ES-I3 (cell line): ENCODE measurements around the gene MCCD1.
"Not testable (repeated sequence)": the region's sequence is repeated elsewhere in the genome, so short reads cannot be mapped to it uniquely, and the experiment has no call there.

Experiments
- H3K36me3 ChIP-seq: 2 replicates; pipeline ENCODE4 v1.6.1; 2013; ENCODE audit warnings: mild to moderate bottlenecking, low read length, control low read depth, moderate library complexity; ENCODE audit not compliant: insufficient read depth
- H3K4me1 ChIP-seq: 2 replicates; pipeline ENCODE4 v1.6.1; 2013; ENCODE audit warnings: mild to moderate bottlenecking, control low read depth, low read length; ENCODE audit not compliant: insufficient read depth
- H3K9ac ChIP-seq: 2 replicates; pipeline ENCODE4 v1.6.1; 2013; ENCODE audit warnings: low read depth, mild to moderate bottlenecking, low read length, moderate library complexity
- H3K9me3 ChIP-seq: 2 replicates; pipeline ENCODE4 v1.6.1; 2013; ENCODE audit warnings: mild to moderate bottlenecking, low read length, moderate library complexity; ENCODE audit not compliant: control insufficient read depth, insufficient read depth

Gene MCCD1

DNA sequence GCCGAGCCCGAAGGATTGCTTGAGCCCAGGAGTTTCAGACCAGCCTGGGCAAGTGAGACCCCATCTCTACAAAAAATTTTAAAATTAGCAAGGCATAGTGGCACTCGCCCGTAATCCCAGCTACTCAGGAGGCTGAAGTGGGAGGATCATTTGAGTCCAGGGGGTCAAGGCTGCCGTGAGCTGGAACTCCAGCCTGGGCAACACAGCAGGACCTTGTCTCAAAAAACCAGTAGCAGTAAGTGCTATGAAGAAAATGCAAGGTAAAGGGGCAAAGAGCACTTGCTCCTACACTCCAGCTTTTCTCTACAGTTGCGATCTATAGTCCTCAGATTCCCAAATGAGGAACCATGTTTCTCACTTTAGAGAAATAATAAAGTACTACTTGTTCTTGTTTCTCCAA lies 14.9 kb downstream of the MCCD1 start:
- no peaks in the 10 kb centered on the region for H3K9me3 ChIP-seq
- H3K9ac ChIP-seq = no peak overlapping the region
- H3K36me3 ChIP-seq = peaks cover 22% of the 10 kb centered on the region
- H3K4me1 ChIP-seq = peaks cover 10% of the 10 kb centered on the region

DNA sequence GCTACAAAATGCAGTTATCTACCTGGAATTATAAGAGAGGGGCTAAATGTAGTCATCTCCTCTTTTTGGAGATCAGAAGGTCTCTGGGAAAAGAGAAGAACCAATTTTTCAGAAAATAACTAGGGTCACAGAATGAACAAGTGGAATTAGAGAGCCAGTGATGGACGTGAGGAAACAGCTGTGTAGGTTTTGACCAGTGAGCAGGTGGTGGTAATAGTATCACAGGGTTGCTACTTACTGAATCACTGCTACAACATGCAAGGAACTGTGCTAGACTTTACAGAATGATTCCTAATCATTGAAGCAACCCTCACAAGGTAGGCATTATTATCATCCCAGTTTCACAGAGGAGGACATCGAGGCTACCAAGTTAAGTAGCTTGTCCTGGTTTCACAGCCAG lies 15.9 kb downstream of the MCCD1 start:
- no peak overlapping the region for H3K9ac ChIP-seq
- H3K36me3 ChIP-seq = peaks cover 11% of the 10 kb centered on the region
- peaks cover 6% of the 10 kb centered on the region for H3K4me1 ChIP-seq
- H3K9me3 ChIP-seq = no peaks in the 10 kb centered on the region

DNA sequence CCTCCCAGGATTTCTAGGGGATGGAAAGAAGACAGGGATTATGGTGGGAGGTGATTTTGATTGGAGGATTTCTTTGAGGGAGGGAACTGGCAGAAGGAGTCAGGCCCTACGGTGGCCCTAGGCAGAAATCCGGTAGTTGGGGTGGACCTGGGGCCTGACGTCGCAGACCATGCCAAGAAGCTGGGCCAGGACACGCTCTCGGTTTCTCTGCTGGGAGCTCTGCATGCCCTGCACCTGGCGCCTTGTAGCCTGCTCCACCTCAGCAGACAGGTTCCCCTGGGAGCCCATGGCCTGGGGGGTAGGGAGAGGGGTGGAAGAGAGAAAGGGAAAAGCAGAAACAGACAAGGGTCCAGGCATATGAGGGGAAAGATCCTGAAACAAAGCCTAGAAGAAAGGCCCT lies 16.5 kb downstream of the MCCD1 start:
- Histone ChIP-seq H3K9me3 (no peaks in the 10 kb centered on the region), H3K36me3 (peaks cover 5% of the 10 kb centered on the region; the same call in 1 of the 2 replicates), H3K9ac (no peak overlapping the region), H3K4me1 (peaks cover 6% of the 10 kb centered on the region)

DNA sequence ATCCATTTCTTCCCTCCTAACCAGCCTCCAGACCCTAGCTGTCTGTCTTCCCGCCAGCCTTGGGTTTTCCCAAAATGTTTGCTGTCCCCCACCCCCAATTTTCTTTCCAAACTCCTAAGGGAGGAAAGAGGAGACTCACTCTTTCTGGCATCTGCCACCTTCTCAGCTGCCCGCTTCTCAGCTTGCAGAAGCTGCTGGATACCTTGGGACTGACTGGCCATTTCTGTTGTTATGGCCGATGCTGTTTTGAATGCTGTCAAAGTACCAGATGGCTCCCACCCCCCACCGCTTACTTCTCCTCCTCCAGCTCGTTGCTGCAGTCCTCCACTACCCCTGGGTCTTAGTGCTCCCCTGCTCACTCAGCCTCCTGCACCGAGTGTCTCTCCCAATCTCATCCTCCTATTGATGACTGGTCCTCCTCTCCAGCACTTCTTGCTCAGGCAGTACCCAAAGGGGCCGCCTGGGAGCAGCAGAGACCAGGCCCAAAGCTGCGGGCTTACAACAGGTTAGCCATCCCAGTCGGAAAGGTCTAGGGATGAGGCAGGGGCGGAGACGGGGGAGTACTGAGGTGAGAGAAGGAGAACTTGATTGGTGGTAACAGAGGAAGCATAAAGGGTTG lies 17.7 kb downstream of the MCCD1 start, which contains the start of gene ATP6V1G2:
Gene ATP6V1G2, minus strand, starts transcription at position 270 of the 619 bp plus-strand sequence. Its CDS starts 49 bp downstream, at position 221.
- Histone ChIP-seq H3K9ac (peak within 1 kb of the TSS; percentile 46; the same call in 1 of the 2 replicates), H3K4me1 (peaks cover 6% of the 10 kb centered on the region), H3K36me3 (no peaks in the 10 kb centered on the region), H3K9me3 (no peaks in the 10 kb centered on the region)

DNA sequence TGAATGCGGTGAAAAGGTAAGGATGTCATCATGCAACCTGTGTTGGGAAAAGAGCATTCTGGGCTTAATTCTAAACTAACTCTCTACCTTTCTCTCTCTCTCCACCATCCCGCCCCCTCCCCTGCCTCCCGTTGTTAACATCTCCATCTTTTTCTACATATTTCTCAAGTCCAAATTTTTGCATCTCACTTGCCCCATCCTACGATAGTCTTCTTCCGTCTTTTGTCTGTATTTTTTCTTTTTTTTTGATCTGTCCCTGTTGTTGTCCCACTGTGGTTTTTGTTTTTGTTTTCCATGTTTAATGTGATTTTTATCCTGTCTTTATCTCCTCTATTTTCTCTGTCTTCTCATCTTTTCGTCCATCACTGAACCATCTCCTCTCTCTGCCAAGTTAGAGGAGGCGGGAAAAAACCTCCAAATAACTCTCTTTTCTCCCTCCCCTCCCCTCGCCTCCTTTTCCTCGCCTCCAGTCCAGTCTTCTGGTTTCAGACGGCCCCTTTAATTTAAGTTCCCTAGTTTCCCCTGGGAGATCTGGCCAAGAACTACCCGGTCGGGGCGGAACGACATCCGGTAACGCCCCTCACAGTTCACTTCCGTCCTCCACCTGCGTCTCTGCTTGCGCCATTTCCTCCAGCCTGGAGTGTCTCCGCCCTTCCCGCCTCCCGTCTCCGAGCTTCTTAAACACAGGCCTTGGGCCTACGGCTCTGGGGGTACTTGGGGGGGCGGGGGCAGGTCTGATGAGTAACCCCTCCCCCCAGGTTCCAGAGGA lies 18.4 kb downstream of the MCCD1 start, which contains the start of gene NFKBIL1:
Gene NFKBIL1, plus strand, starts transcription at position 651 of the 769 bp plus-strand sequence. Its CDS starts 87 bp downstream, at position 738.
- Histone ChIP-seq H3K36me3 (no peaks in the 10 kb centered on the region), H3K9ac (peak within 1 kb of the TSS; percentile 46), H3K9me3 (no peaks in the 10 kb centered on the region), H3K4me1 (peaks cover 6% of the 10 kb centered on the region)

DNA sequence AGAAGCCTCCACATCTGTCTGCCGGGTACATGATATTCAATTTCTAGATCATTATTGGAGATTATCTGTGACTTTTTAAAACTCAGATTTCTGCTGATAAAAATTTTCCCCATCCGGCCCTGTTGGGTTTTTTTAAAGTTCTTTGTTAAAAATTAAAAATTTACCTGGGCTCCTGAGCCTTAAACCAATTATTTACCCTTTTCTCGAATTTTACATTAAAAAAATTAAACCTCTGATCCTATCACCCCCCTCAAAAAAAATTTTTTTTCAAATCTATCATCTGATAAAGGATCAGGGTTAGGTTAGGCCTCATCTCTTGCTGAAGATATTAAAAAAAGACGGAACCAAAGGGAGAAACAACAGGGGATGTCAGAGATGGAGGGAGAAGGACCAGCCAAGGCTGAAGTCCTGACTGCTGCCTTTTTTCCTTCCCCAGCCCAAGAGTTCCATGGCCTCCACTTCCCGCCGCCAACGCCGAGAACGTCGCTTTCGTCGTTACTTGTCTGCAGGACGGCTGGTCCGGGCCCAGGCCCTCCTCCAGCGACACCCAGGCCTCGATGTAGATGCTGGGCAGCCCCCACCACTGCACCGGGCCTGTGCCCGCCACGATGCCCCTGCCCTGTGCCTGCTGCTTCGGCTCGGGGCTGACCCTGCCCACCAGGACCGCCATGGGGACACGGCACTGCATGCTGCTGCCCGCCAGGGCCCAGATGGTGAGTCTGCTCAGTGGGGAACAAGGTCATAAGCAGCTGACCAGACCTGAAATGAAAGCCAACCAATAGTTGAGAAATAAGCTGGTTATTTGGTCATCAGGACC lies 19.2 kb downstream of the MCCD1 start:
- Histone ChIP-seq H3K4me1 (peaks cover 6% of the 10 kb centered on the region), H3K9ac (peak overlapping the region; percentile 46), H3K36me3 (no peaks in the 10 kb centered on the region)

DNA sequence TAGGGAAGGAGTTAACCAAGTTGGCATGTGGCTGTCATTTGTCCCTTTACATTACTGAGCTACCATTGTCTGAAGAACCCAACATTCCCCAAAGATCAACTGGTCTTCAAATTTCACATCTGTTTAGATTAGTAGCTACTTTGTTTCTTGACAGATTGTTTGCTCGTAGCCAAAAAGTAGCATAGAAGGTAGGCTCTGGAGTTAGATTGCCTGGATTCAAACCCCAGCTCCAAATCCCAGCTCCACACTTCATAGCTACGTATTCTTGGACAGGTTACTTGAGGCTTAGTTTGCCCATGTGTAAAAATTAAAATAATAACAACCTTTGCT lies 19.7 kb downstream of the MCCD1 start:
- no peak overlapping the region for H3K9ac ChIP-seq

More for the DNA sequence above, 19.2 kb downstream of the MCCD1 start:
- H3K9me3 ChIP-seq = no peaks in the 10 kb centered on the region

DNA sequence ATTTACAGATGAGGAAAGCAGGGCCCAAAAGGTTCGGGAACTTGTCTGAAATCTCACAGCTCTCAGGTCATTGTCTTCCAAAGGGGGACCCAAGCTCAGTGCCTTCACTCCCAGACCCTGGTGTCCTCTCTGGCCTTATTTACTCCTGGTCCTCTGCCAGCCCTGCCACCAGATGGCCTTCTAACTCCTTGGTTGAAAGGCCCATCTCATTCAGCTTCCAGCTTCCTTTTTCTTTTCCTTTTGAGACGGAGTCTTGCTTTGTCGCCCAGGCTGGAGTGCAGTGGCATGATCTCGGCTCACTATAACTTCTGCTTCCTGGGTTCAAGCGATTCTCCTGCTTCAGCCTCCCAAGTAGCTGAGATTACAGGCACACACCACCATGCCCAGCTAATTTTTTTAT lies 22.6 kb downstream of the MCCD1 start:
- not testable (repeated sequence) for H3K36me3 ChIP-seq, H3K4me1 ChIP-seq, H3K9me3 ChIP-seq, H3K9ac ChIP-seq

More for the DNA sequence above, 19.7 kb downstream of the MCCD1 start:
- peaks cover 6% of the 10 kb centered on the region for H3K4me1 ChIP-seq
- H3K9me3 ChIP-seq = no peaks in the 10 kb centered on the region
- H3K36me3 ChIP-seq = no peaks in the 10 kb centered on the region

DNA sequence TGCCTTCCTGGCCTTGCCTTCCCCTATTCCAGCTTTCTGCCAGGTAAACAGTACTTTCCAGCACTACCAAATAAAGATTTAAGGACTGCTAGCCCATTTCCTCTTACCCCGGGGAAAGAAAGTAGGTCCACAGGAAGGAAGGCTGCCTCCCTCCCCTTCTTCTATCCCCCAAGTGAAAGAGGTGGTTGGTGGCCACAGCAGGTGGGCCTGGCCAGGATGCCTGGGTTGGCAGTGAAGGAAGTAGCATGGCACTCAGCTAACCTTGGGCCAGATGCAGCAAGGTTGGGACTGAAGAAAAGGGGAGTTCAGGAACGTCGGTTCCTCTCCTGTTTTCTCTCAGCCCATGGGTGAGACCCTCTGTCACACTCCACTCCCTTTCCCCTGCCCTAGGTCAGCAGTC lies 27.5 kb downstream of the MCCD1 start:
- no peaks in the 10 kb centered on the region; the same call in 1 of the 2 replicates for H3K36me3 ChIP-seq
- no peaks in the 10 kb centered on the region for H3K9me3 ChIP-seq
- no peak overlapping the region for H3K9ac ChIP-seq
- peaks cover 22% of the 10 kb centered on the region for H3K4me1 ChIP-seq

DNA sequence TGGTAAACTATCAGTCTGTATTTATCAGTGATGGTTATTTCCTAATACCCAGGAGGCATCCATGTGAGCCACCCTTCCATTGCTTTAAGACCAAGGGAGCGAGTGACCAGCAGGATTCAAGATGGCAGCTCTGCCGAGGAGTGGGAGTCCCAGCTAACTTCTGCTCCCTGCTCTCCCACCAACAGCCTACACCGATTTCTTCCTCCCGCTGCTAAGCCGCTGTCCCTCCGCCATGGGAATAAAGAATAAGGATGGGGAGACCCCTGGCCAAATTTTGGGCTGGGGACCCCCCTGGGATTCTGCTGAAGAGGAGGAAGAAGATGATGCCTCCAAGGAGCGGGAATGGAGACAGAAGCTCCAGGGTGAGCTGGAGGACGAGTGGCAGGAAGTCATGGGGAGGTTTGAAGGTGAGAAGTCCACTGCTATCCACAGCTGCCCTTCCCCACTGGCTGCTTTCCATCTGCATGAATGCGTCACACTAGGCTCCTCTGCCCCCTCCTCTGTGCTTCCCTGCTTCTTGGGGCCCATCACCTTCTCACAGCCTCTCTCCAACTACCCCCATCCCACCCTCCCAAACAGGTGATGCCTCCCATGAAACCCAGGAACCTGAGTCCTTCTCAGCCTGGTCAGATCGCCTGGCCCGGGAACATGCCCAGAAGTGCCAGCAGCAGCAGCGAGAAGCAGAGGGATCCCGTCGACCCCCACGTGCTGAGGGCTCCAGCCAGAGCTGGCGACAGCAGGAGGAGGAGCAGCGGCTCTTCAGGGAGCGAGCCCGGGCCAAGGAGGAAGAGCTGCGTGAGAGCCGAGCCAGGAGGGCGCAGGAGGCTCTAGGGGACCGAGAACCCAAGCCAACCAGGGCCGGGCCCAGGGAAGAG lies 28.9 kb downstream of the MCCD1 start:
- Histone ChIP-seq H3K4me1 (peaks cover 22% of the 10 kb centered on the region), H3K36me3 (no peaks in the 10 kb centered on the region; the same call in 1 of the 2 replicates), H3K9ac (no peak overlapping the region), H3K9me3 (no peaks in the 10 kb centered on the region)

DNA sequence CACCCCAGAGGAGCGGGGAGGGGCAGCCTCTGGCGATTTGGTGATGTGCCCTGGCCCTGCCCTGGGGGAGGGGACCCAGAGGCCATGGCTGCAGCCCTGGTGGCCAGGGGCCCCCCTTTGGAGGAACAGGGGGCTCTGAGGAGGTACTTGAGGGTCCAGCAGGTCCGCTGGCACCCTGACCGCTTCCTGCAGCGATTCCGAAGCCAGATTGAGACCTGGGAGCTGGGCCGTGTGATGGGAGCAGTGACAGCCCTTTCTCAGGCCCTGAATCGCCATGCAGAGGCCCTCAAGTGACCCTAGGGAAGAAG lies 29.5 kb downstream of the MCCD1 start:
- Histone ChIP-seq H3K9me3 (no peaks in the 10 kb centered on the region), H3K36me3 (no peaks in the 10 kb centered on the region; the same call in 1 of the 2 replicates), H3K4me1 (peaks cover 22% of the 10 kb centered on the region), H3K9ac (no peak overlapping the region)

DNA sequence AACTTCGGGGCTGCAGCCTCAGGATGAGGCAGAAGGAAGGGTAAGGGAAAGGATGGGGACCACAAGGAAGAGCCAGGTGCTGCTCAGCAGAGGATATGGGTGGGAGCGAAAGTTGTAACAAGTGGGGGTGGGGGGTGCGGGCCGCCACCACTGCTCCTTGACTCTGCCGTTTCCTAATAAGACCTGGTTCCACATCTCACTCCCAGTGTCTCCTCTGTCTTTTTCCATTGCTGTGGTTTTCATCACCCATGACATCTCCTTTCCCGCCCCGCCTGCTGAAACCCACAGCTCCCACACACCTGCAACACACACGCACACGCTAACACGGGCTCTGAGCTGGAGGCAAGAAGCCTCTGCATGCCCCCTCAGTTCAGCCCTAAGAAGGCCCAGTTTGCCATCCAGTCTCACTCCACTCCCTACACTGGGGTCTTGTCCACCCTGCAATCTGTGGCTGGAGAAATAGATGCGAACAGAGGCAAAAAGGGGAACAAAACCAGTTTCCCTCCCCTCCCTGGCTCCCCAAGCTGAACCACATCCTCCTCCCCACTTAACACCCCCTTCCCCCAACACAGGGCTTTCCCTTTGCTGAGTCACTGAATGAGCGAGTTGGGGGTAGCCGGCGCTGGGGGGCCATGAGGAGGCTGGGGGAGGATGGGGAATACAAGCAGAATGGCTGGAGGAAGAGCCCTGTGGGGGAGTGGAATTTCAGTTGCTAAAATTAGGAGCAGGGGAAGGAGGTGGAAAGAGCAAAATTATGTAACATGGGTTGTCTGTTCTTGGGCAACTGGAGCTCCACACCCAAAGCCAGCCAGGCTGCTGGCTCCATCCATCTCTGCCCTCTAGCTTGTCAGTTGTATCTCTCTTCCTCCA lies 30.1 kb downstream of the MCCD1 start:
- Histone ChIP-seq H3K4me1 (peaks cover 22% of the 10 kb centered on the region), H3K9ac (no peak overlapping the region), H3K36me3 (no peaks in the 10 kb centered on the region; the same call in 1 of the 2 replicates), H3K9me3 (no peaks in the 10 kb centered on the region)

DNA sequence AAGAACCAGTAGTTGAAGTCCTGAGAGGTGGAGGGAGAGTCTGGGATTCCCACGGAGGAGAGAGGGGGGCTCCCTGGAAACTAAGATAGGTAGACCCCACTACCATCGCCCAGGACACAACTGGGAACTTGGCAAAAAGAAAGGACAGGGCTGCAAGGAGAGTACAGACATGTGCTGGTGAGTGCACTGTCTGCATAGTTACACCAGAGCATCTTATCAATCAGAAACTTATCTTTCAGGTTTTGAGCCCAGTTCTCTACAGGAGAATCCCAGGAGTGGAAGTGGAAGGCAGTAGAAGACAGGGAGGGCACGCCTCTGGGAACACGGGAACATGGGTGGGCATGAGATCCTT lies 30.8 kb downstream of the MCCD1 start:
- Histone ChIP-seq H3K4me1 (peaks cover 22% of the 10 kb centered on the region), H3K9ac (no peak overlapping the region)

More for the DNA sequence above, 30.8 kb downstream of the MCCD1 start:
- no peaks in the 10 kb centered on the region for H3K9me3 ChIP-seq
- no peaks in the 10 kb centered on the region; the same call in 1 of the 2 replicates for H3K36me3 ChIP-seq
